COLO829 (cell line): ENCODE measurements around the gene LAMA3.

Experiments
- DNase-seq: peaks from one replicate; pipeline ENCODE4 v3.0.0; 2012; ENCODE audit warnings: low spot score

LAMA3 gene

GRCh38 chr18:23906658-23907057, 217.4 kb downstream of the LAMA3 start:
- no peak for DNase-seq

DNA sequence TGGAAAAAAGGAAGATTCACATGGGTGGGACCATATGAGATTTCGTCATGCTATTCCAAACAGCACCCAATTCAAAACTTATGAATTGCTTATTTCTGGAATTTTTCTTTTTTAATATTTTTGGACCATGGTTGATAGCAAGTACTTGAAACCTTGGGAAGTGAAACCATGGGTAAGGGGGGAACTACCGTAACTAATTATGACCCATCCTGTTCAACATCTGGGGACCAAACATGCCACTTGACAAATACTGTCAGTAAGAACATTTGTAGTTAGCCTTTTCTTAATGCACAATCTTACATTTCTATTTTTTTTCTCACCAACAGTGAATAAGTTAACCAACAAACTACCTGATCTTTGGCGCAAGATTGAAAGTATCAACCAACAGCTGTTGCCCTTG, 219.6 kb downstream of the LAMA3 start:
- no peak for DNase-seq

DNA sequence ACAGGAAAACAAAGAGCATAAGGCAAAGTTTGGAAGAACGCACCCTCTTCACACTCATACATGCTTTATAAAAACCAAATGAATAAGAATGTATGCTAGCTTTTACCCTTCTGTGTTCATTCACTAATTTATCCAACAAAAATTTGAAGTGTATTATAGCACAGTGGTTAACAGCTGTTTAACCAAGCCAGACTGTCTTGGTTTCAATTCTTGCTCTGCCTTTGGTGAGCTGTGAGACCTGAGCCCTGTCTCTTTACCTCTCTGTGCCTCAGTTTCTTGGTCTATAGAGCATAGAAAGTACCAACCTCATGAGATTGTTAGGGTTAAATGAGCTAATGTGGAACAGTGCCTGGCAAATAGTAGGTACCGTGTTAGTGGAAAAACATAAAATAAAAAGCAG, 220.8 kb downstream of the LAMA3 start:
- DNase-seq = no peak

- DNase-seq = no peak
Measured at GRCh38 chr18:23912356-23912755, 223.1 kb downstream of the LAMA3 start.

GRCh38 chr18:23916338-23916737, 227.1 kb downstream of the LAMA3 start:
- DNase-seq = no peak

GRCh38 chr18:23918395-23919032, 229.3 kb downstream of the LAMA3 start:
- peak; percentile 43 for DNase-seq

DNA sequence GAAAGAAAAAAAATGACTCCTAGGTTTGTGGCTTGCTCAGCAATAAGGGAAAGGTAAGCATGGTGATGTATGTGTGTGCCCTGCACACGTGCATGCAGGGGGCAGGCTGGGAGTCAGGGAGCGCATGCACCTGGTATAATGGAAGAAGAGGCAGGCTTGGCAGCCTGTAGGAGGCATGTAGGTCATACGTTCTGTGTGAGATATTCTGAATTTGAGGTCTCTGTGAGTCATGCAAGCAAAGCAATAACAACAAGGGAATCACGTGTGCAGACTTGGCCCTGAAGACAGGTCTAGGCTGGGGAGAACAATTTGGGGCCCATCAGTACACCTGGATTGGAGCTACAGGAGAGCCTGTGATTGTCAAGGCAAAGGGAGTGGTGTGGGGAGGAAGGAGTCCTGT, 230.8 kb downstream of the LAMA3 start:
- DNase-seq = no peak

GRCh38 chr18:23921716-23922285, 232.5 kb downstream of the LAMA3 start:
- no peak for DNase-seq

GRCh38 chr18:23922939-23923338, 233.7 kb downstream of the LAMA3 start:
- DNase-seq = no peak

GRCh38 chr18:23924813-23925212, 235.6 kb downstream of the LAMA3 start:
- DNase-seq = no peak

- DNase-seq = peak; percentile 26
Measured at GRCh38 chr18:23926571-23926970, 237.3 kb downstream of the LAMA3 start.

- no peak for DNase-seq
Measured at GRCh38 chr18:23927821-23928746, 238.8 kb downstream of the LAMA3 start.

- no peak for DNase-seq
Measured at GRCh38 chr18:23929362-23929930, 240.2 kb downstream of the LAMA3 start.

DNA sequence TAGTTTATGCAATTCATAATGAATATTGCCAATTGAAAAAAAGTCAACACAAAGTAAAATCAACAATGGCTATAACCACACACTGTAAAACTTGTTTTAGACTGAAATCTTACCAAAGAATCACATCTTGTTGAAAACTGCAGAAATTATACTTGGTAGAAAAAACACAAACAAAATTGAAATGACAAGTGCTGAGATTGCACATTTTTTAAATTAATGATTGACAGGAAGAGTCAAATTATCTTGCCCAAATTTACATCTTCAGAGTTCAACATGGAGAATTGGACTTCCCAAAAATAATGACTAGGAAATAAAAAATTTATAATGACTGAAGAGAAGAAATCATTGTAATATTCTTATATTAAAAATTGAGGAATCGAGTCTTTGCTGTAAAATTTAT, 240.7 kb downstream of the LAMA3 start:
- no peak for DNase-seq

DNA sequence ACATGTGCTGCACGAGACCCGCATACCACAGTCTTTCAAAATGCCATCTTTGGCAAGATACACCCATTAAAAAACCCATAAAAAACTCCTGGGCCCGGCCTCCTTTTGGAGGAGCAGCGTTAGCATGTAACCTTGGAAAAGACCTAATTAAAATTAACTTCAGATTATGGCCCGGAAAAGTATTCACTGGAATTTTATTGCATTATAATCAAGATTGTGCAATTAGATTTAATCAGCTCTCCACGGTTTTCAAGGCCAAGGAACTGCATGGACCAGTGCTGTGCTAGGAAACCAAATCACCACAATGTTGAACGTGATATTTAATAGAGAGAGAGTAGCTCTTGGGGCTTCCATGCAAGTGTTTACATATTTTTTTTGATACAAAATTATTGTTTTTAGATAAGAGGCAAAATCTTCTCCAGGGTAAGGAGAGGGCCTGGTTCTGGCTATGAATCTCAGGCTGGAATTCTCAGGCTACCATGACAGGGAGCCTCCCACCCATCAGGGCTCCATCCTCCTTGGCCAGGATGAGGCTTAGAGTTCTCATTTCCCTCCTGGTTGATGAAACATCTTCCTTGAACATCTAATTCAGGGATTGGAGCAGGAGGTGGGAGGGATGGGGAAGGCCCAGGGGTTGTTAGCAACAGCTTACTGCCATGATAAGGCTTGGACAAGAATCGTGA, 243.3 kb downstream of the LAMA3 start:
- no peak for DNase-seq

DNA sequence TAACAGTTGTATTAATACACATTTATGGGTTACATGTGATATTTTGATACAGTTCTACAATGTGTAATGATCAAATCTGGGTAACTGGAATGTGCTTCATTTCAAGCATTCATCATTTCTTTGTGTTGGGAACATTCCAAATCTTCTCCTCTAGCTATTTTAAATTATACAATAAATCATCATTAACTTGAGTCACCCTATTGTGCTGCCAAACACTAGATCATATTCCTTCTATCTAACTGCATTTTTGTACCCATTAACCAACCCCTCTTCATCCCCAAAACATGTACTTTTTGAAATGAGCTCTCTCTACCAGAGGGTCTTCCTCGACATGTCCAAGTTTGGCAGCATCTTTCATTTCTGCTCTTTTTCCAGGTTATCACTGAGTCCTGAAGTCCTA, 244.2 kb downstream of the LAMA3 start:
- DNase-seq = no peak

- no peak for DNase-seq
Measured at GRCh38 chr18:23934252-23934651, 245.0 kb downstream of the LAMA3 start.

GRCh38 chr18:23934863-23935262, 245.6 kb downstream of the LAMA3 start:
- DNase-seq = no peak

DNA sequence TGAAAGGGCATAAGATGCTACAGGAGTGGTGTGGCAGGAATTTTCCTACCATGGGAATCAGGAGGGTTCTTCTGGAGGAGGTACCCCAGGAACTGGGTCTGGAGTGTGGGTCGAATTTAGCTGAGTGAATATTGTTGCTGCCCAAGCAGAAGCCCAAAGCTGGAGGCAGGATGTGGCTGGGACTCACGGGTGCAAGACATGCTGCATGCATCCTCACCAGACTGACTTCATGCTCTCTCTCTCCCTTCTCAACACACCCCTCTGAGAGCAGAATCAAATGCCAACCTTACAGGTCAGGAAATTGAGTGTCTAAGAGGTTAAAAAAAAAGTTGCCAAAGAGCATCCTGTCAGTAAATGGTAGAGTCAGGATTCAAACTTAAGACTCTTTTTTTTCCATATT, 246.6 kb downstream of the LAMA3 start:
- no peak for DNase-seq

GRCh38 chr18:23936381-23936958, 247.2 kb downstream of the LAMA3 start:
- DNase-seq = peak; percentile 19

DNA sequence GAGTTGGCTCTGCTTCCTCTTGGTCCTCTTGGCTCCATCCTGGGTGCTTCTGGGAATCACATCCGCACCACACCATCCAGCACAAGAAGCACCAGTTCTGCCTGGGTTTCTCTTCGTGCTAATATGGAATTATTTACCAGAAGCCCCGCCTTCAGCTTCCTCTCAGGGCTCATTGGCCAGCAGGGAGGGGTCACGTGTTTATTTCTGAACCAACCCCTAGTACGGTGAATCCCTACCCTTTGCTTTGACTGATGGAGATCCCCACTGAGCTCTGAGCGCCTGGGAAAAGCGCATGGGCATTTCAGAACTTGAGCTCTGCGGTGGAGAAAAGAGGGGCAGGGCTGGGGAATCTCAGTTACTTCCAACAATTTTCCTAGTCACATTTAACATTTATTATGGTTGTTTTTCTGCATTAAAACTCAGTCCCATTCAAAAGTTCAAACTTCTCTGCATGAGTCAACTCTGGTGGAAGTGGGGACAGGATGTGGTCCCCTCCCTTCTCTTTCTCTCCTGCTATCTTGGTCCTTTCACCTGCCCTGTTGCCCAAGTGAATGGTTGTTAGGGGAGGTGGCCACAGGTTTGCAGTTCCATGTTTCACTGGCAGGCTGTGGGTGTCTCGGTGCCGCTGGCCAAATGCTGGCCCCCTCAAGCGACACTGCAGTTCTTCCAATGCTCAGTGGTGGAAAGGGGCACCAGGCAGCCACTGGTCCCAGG, 248.9 kb downstream of the LAMA3 start:
- DNase-seq = no peak
